Fibroblast of skin of right quadriceps (primary cell): Measurements from ENCODE around the gene MFAP5.

Source experiments
- DNase-seq: peaks from one replicate; pipeline ENCODE4 v3.0.0-alpha.2; 2013

MFAP5 gene, protein sequence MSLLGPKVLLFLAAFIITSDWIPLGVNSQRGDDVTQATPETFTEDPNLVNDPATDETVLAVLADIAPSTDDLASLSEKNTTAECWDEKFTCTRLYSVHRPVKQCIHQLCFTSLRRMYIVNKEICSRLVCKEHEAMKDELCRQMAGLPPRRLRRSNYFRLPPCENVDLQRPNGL

DNA sequence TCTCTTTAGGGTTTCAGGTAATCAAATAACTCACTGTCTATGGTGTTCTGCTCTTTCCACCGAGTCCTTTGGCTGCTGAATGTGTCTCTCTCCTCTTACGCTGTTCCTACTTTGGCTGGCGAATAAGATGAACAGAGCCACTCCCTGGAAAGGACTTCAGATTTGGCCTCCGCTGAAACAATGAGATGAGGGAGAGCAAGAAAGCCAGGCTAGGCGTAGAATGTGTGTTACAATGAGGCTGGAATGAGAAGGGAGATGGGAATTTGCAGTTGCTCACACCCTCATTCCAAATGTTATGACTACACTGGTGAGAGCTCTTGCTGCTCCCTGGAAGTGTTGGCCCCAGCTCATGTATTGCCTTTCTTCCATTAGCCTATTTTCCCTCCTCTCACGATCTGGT lies at the start of gene MFAP5:
TSS of gene MFAP5 (minus strand) at position 234 of the 400 bp plus-strand sequence. CDS start 722 bp downstream, outside the sequence.
- peak; percentile 80 for DNase-seq

DNA sequence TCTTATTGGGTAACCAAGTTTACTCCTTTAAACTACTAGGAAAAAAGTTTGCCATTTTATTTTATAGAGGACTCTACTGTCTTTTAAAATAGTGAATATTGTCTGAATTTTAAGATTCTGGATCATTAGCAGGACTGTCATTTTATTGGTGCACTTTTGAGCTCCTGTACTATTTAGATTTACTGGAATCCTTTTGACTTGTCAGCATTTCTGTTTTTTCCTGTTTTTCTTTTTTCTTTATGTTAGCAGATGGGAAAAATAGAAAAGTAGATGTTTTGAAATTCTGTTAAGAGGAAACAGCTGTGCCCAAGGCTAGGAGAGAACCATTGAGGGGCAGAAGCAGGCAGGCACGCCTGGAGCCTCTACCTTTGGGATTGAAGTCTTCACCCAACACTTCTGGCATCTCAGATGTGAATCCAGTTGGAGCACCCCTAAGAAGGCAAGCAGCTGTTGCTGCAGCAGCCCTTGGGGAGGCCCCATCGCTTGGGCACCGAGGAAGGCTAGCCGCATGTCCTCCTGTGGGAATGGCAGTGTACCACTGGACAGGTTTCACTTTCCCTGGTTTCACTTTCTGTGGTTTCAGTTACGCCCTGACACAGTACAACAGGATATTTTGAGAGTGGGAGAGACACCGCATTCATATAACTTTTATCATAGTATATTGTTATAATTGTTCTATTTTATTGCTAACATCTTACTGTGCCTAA lies 46.7 kb upstream of the MFAP5 start:
- no peak for DNase-seq

DNA sequence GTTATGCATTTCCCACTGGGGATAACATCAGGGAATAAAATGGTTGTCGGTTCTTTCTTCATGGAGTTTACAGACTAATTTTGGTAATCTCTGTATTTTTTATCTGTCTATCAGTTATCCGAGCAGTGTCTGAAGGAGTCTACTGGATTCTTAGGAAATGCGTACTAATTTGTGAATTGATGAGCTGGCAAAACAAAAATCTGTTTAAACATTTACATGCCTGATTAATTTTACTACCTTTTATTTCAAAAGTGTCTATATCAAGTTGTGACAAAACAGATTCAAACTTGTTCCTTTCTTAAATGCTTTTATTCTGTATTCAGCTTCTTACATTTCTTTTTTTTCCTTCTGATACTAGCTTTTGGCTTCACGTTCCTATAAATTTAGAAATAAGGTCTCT lies 39.5 kb upstream of the MFAP5 start:
- no peak for DNase-seq

GRCh38 chr12:8701046-8701660 lies 38.5 kb upstream of the MFAP5 start:
- DNase-seq = no peak

DNA sequence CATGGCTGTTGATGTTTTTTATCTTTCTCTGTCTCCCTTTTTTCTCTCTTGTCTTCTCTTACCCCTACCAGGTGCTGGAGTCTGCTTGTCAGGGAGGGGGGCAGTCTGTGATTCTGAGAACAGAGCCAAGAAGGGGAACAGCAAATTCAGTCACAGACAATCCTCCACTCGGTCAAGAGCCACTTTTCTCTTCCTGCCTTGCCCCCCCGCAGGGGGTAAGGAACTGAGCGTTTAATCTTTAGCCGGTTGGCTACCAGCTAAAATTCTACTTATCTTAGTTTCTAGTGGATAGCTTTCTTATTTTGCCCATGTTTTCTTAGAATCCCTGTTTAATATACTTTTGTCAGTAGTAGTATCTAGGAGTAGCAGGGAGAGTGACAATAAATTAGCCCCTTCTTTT lies 37.1 kb upstream of the MFAP5 start:
- no peak for DNase-seq

- peak; percentile 50 for DNase-seq
Measured at GRCh38 chr12:8698879-8699278, 36.3 kb upstream of the MFAP5 start.

GRCh38 chr12:8698132-8698851 lies 35.7 kb upstream of the MFAP5 start:
- peak; percentile 39 for DNase-seq

DNA sequence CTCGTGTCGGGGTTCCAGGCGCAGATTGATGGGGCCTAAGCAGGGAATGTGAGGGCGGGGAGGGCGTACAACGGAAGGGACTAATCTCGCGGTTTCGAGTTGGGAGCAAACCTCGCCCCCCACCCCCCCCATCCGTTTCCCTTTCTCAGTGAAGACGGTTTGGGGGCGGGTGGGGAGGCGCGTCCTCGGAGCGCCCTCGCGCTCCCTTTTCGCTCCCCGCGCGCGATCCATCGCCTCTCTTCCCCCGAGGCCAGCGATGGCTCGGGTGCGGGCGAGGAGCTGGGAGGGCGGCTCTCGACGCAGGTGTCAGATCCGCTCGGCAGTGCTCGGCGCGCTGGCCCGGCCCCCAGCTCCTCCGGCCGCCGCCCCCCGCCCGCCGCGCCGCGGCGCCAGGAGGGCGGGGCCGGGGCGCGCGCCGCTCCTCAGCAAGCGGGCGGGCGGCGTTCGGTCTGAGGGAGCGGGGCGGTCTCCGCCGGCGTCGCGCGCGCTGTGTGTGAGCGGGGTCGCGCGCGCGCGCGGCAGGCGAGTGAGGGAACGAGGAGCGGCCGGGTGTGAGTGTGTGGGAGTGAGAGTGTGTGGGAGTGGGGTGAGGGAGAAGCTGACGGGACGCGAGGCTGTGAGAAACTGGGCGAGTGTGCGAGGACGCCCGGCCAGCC lies 35.0 kb upstream of the MFAP5 start, which contains the start of gene RIMKLB:
TSS of gene RIMKLB (plus strand) at position 516 of the 656 bp plus-strand sequence. CDS start 15,876 bp downstream, outside the sequence.
- DNase-seq = peak; percentile 79

DNA sequence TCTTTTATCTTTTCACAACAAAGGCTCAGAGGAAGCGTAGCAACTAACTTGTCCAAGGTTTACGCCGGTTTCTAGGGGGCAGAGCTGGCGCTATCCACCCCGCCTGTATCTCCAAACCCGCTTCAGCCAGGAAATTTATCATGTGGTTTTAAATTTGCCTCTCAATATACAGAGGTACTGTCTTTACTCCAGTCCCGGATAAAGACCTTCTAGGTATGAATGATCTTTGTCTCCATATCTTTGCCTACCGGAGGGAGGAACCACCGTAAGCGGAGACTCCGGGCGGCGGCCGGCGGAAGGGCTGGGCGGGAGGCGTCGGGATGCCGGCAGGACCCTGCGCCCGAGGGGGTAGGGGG lies 34.5 kb upstream of the MFAP5 start:
- DNase-seq = no peak

- DNase-seq = no peak
Measured at GRCh38 chr12:8696442-8697090, 33.9 kb upstream of the MFAP5 start.

- no peak for DNase-seq
Measured at GRCh38 chr12:8695116-8695515, 32.5 kb upstream of the MFAP5 start.

DNA sequence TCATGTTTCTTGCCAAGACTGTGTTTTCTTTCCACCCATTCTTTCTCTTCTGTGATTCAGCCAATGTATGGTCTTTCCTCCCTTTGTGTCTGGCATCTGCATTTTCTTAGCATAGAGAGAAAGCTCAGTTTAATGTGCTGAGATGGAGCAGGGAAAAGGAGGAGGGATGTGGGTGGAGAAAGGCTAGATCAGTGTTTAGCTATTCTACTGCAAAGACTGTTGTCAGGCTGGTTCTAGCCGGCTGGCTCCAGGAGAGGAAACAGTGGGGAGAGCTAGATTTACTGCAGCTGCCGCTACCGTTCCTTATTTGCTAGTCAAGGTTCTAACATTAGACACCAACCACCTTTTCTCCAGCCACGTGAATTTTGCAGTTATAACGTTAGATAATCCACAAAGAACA lies 29.9 kb upstream of the MFAP5 start:
- DNase-seq = peak; percentile 63

DNA sequence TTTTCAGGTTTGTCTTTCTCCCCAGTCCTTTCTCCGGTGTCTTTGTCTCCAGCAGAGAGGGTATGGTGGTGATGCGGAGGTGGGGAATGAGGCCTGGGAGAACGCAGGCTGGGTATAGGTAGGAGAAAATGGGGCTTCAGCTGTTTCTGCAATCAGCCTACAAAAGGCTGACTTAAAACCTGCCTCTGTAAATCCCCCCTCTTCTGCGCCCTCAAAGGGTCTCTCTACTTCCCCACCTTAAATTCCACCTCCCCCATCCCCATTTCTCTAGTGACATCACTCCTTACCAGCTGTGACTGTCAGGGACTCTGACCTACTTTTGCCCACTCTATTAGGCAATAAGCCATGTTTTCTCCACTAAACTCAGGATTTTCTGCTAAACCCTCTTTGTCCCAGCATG lies 27.1 kb upstream of the MFAP5 start:
- no peak for DNase-seq

DNA sequence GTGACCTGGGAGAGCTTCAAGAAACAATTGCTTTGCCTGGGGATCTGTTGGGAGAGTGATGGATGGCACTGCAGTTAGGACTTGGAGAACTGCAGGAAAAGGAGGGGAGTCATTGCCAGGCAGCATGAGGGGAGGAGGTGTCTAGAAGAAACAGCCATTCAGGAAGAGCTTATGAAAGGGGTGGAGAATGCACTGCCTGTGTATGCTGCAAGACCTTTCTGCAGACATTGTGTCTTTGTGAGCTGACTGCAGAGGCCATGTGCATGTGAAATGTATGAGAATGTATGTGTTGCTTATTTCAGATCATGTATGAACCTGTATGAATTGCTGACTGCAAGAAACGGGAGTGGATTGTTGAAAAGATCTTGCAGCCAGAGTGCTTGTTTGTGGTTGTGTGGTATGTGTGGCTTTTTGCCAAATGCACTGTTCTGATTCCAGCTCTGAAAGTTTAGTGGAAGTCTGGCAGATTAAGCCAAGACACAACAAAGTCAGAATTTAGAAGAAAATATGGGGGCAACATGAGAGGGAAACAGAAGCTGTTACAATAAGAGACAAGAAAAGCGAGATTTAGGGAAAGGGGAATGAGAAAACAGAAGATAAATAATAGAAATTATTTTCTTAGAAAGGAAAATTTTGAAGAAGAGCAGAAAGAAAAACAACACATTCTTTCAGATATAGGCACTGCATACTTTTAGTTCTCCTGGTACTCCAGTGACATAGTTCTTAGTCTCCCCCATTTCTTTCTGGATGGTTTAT lies 25.4 kb upstream of the MFAP5 start:
- peak; percentile 85 for DNase-seq

DNA sequence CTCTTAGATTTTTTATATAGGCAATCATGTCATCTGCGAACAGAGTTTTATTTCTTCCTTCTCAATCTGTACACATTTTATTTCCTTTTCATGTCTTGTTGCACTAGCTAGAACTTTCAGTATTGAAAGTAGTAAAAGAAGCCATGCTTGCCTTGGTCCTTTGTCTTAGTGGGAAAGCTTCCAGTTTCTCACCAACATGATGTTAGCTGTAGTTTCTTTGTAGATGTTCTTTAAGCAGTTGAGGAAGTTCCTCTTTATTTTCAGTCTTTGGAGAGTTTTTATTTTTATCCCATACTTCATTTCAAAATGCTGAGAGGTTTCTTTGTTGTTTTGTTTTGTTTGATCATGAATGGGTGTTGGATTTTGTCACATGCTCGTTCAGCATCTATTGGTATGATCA lies 22.4 kb upstream of the MFAP5 start:
- DNase-seq = no peak

GRCh38 chr12:8681129-8681884 lies 18.7 kb upstream of the MFAP5 start:
- DNase-seq = peak; percentile 58

GRCh38 chr12:8680533-8680932 lies 17.9 kb upstream of the MFAP5 start:
- no peak for DNase-seq

- DNase-seq = peak; percentile 86
Measured at GRCh38 chr12:8678661-8679111, 16.1 kb upstream of the MFAP5 start.

GRCh38 chr12:8677362-8677761 lies 14.7 kb upstream of the MFAP5 start:
- no peak for DNase-seq

DNA sequence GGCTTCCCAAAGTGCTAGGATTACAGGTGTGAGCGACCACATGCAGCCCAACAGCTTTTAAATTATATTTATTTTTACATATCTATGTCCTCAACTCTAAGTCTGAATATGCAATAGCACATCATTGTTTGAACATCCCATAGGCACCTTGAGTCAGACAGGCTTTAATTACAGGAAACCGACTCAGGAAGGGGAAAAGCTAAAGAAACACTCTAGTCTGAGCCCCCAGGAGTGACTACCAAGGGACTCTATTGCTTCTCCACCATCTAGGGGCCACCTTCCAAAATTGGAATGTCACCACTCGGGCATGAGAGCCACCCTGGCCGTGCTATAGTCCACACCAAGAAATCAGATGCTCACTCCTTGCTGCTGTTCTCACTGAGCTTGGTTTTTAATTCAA lies 14.0 kb upstream of the MFAP5 start:
- DNase-seq = no peak

DNA sequence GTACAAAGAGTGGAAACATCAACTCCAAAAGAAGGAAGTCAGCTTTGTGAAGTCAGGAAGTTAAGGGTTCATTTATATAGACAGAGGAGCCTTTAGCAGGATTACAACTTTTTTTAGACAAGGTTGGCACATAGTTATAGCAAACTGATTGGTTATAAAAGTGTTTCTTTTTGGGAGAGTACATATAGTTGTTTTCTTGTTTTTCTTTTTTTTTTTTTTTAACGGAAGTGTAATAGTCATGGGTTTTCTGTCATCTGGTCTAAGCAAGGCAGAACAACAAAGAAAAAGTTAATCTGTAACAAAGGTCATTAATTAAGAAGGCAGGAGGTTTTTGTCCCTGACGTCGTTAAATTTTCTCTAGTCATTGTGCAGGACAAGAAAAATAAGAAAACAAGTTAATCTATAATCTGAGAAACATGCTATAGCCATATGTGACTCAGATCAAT lies 13.0 kb upstream of the MFAP5 start:
- DNase-seq = no peak
